NB4 (cell line): ENCODE measurements around the gene EIF2A.

Source experiments
- MYC ChIP-seq: IDR thresholded peaks from 2 replicates; pipeline ENCODE4 v1.6.1; 2011; ENCODE audit warnings: low read depth, low read length
- POLR2A ChIP-seq: IDR thresholded peaks from 2 replicates; pipeline ENCODE4 v1.6.1; 2011; ENCODE audit warnings: mild to moderate bottlenecking; ENCODE audit not compliant: insufficient read length; ENCODE audit errors: extremely low read depth
- TF ChIP-seq, protein P1 (sequence below): IDR thresholded peaks from one replicate; pipeline ENCODE4 v1.5.1; 2012; ENCODE audit warnings: low read depth, low read length
- TF ChIP-seq, protein P2 (sequence below): IDR thresholded peaks from 2 replicates; pipeline ENCODE4 v1.6.1; 2011; ENCODE audit warnings: low read depth, low read length

DNA sequence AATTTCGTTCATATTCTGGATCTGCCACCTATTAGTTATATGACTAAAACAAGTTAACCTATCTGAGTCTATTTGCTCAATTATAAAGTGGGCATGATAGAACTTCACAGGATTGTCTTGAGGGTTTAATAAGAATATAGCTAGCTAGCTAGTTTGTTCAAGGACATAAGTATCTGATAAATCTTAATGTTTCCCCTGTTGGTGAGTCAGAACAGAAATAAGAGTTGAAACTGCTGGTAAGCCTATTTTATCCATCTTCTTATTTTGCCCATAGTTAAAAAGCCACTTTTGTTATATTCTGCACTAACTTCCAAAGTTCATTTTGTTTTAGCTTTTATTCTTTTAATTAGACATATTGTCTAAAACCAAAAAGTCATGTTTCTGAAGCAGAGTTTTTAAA is 65.9 kb downstream of the EIF2A start:
- TF ChIP-seq, protein P1, sequence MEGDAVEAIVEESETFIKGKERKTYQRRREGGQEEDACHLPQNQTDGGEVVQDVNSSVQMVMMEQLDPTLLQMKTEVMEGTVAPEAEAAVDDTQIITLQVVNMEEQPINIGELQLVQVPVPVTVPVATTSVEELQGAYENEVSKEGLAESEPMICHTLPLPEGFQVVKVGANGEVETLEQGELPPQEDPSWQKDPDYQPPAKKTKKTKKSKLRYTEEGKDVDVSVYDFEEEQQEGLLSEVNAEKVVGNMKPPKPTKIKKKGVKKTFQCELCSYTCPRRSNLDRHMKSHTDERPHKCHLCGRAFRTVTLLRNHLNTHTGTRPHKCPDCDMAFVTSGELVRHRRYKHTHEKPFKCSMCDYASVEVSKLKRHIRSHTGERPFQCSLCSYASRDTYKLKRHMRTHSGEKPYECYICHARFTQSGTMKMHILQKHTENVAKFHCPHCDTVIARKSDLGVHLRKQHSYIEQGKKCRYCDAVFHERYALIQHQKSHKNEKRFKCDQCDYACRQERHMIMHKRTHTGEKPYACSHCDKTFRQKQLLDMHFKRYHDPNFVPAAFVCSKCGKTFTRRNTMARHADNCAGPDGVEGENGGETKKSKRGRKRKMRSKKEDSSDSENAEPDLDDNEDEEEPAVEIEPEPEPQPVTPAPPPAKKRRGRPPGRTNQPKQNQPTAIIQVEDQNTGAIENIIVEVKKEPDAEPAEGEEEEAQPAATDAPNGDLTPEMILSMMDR, result no peak
- TF ChIP-seq POLR2A (no peak), MYC (no peak)
- TF ChIP-seq, protein P2, sequence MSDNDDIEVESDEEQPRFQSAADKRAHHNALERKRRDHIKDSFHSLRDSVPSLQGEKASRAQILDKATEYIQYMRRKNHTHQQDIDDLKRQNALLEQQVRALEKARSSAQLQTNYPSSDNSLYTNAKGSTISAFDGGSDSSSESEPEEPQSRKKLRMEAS, result no peak
